WERI-Rb-1 (cell line): ENCODE results near the gene THSD7B.
A peak's percentile ranks its signal among the peaks of the same experiment; 100 is the strongest.

Source experiments
- DNase-seq: peaks from one replicate; pipeline ENCODE4 v3.0.0-alpha.2; 2020
- H3K27ac ChIP-seq: fragments of 250-450 bp; sonication (Bioruptor Pico); 2 replicates; pipeline ENCODE4 v1.5.1; 2020; ENCODE audit warnings: mild to moderate bottlenecking, moderate library complexity
- H3K27me3 ChIP-seq: fragments of 250-450 bp; sonication (Bioruptor Pico); 2 replicates; pipeline ENCODE4 v1.5.1; 2021; ENCODE audit warnings: mild to moderate bottlenecking, low read depth, moderate library complexity; ENCODE audit not compliant: insufficient read depth, severe bottlenecking
- H3K36me3 ChIP-seq: fragments of 250-450 bp; sonication (Bioruptor Pico); 2 replicates; pipeline ENCODE4 v1.5.1; 2020; ENCODE audit warnings: mild to moderate bottlenecking, moderate library complexity
- H3K4me3 ChIP-seq: 2 replicates; pipeline ENCODE4 v1.5.1; 2011; ENCODE audit warnings: low read depth, mild to moderate bottlenecking, control low read depth, low read length
- H3K9me3 ChIP-seq: fragments of 250-450 bp; sonication (Bioruptor Pico); 2 replicates; pipeline ENCODE4 v1.5.1; 2021; ENCODE audit warnings: mild to moderate bottlenecking, moderate library complexity; ENCODE audit not compliant: severe bottlenecking
- CTCF ChIP-seq: IDR thresholded peaks from 2 replicates; pipeline ENCODE4 v1.5.1; 2011; ENCODE audit warnings: low read depth, mild to moderate bottlenecking, control low read depth, inconsistent platforms, low read length

THSD7B gene

DNA sequence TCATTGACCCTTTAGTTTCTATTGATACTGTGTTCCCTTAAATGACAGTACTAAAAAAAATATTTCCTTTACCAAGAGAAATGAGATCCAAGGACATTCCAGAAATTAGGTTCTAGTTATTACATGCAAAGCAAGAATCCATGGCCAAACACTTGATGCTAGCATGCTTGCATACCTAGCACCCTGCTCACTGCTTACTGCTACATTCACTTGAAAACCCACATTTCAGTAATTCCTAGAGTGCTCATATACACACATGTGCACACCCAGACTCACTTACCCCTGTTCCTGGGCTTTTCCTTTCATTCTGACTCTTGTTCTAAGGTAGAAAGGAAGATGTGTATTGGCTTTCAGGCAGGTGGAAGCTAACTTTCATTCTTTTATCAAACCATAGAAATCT, 395.9 kb downstream of the THSD7B start:
- Histone ChIP-seq H3K27ac (no peak overlapping the region), H3K9me3 (no peaks in the 10 kb centered on the region), H3K27me3 (no peaks in the 10 kb centered on the region), H3K4me3 (no peak overlapping the region), H3K36me3 (no peaks in the 10 kb centered on the region)
- no peak for DNase-seq
- TF ChIP-seq CTCF: no peak

- Histone ChIP-seq H3K36me3 (no peaks in the 10 kb centered on the region), H3K4me3 (no peak overlapping the region), H3K27ac (no peak overlapping the region), H3K9me3 (no peaks in the 10 kb centered on the region), H3K27me3 (no peaks in the 10 kb centered on the region)
- no peak for TF ChIP-seq CTCF
- no peak for DNase-seq
Measured at GRCh38 chr2:137165968-137166367, 400.6 kb downstream of the THSD7B start.

- H3K27me3 ChIP-seq: no peaks in the 10 kb centered on the region
- TF ChIP-seq CTCF: no peak
- H3K36me3 ChIP-seq: no peaks in the 10 kb centered on the region
- no peak overlapping the region for H3K4me3 ChIP-seq
- DNase-seq: no peak
- H3K27ac ChIP-seq: no peak overlapping the region
- no peaks in the 10 kb centered on the region for H3K9me3 ChIP-seq
Measured at GRCh38 chr2:137167651-137168050, 402.3 kb downstream of the THSD7B start.

DNA sequence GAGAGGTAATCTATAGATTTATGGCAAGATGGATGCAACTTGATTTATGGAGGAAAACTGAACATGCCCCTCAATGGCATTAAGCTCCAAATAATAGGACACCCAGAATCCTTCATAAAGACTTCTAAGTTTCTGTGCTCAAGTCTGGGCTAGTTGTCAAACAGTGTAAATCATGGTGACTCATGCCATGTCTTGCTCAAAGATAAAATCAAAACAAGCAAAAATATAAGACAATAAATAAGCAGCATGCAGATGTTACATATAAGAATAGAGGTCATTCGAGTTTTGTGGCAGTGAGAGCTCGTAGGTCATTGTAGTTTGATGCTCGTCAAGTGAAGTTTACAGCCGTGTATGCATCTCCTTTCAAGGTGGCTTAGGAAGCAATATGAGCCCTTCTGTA, 403.2 kb downstream of the THSD7B start:
- Histone ChIP-seq H3K4me3 (no peak overlapping the region), H3K9me3 (no peaks in the 10 kb centered on the region), H3K27ac (no peak overlapping the region), H3K36me3 (no peaks in the 10 kb centered on the region), H3K27me3 (no peaks in the 10 kb centered on the region)
- no peak for TF ChIP-seq CTCF
- no peak for DNase-seq

DNA sequence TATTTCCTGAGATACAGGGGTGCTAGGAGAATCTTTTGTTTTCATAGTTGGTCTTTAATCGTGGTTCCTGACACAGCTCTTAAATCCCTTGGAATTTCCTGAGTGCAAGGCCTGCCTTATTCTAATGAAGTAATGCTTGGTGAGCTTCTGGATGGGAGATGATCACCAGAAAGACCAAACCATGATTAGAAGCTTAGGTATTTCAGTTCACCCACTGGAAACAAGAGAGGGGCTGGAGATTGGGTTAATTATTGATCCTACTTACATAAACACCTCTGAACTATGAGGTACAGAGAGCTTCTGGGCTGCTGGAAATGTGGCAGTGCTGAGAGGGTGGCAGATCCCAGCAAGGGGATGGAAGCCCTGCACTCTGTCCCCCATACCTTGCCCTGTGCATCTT, 406.8 kb downstream of the THSD7B start:
- DNase-seq: no peak
- Histone ChIP-seq H3K27me3 (no peaks in the 10 kb centered on the region), H3K27ac (no peak overlapping the region), H3K4me3 (no peak overlapping the region), H3K36me3 (no peaks in the 10 kb centered on the region), H3K9me3 (no peaks in the 10 kb centered on the region)
- TF ChIP-seq CTCF: no peak

- Histone ChIP-seq H3K36me3 (no peaks in the 10 kb centered on the region), H3K4me3 (no peak overlapping the region), H3K27ac (no peak overlapping the region), H3K27me3 (no peaks in the 10 kb centered on the region), H3K9me3 (no peaks in the 10 kb centered on the region)
- peak; percentile 45 for TF ChIP-seq CTCF
- DNase-seq: no peak
Measured at GRCh38 chr2:137173463-137173862, 408.1 kb downstream of the THSD7B start.
